LHCN-M2 (cell line): Measurements from ENCODE around the gene CCDC82. TPM values are rescaled to one million over a fixed set of nuclear protein-coding genes. Genes with fewer than 3 reads are reported as not detected.
A peak's percentile ranks its signal among the peaks of the same experiment; 100 is the strongest.
"Not testable (repeated sequence)": the region's sequence is repeated elsewhere in the genome, so short reads cannot be mapped to it uniquely, and the experiment has no call there.

Source experiments
- DNase-seq: peaks from one replicate; pipeline ENCODE4 v3.0.0-alpha.2; 2012; ENCODE audit warnings: low read depth
- polyA plus RNA-seq: library from polyadenylated mRNA; unstranded; fragments of >200 nt; gene quantifications from one replicate; pipeline ENCODE4 v1.2.1, GENCODE V29; 2012; ENCODE audit warnings: missing spikeins
- total RNA-seq: library from RNA; depleted of rRNA; stranded (reverse); fragments of >200 nt; gene quantifications from 2 replicates; pipeline ENCODE4 v1.2.3, GENCODE V29; 2014; rRNA removed

The CCDC82 gene
- 17.6 and 23.6 TPM in 2 replicates for total RNA-seq
- polyA plus RNA-seq = 9.3 TPM

DNA sequence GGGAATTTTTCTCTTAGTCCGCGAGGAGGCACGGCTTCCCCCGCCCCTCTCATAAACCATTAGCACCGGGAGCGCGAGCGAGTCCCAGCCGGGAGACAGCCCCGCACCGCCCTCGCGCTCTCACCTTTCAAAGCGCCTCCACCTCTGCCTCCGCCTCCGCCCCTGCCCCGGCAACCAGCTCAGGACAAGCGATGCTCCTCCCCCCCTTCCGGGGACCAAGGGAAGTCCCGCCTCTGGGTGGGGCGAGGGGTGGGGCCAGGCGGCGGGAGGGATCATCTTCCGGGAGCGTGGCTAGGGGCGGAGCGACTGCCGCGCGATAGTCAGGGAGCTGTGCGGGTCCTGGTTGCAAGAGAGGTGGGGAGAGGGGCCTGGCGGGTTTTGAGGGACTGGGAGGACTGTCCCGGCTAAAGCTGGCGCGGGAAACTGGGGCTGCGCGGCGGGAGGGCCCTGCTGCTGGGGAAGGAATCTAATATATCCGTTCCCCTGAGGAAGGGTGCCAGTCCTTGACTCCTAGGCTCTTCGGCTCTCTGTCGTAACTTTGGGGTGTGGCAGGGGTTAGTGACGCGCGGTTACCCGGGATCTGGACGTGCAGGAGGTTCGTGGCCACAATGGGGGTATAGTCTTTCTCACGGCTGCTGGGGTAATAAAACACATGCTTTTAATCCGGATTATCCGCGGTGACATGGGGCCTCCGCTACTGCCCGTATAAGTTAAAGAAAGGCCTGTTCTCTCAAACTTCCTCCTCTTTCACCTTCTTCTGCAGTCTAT, at the start of gene CCDC82, which contains the start of gene JRKL:
Gene CCDC82, minus strand, starts transcription at position 193 of the 768 bp plus-strand sequence. CDS start 5,165 bp downstream, outside the sequence.
Gene JRKL, plus strand, starts transcription at position 294 of the 768 bp plus-strand sequence. CDS start 637 bp downstream, outside the sequence.
- peak; percentile 92 for DNase-seq

GRCh38 chr11:96432654-96433053, 42.9 kb upstream of the CCDC82 start:
- DNase-seq = not testable (repeated sequence)

DNA sequence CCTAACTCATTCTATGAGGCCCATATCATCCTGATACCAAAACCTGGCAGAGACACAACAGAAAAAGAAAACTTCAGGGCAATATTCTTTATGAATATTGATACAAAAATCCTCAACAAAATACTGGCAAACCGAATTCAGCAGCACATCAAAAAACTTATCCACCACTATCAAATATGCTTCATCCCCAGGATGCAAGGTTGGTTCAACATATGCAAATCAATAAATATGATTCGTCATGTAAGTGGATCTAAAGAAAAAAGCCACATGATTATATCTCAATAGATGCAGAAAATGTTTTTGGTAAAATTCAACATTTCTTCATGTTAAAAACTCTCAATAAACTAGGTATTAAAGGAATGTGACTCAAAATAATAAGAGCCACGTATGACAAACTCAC, 41.0 kb upstream of the CCDC82 start:
- no peak for DNase-seq

DNA sequence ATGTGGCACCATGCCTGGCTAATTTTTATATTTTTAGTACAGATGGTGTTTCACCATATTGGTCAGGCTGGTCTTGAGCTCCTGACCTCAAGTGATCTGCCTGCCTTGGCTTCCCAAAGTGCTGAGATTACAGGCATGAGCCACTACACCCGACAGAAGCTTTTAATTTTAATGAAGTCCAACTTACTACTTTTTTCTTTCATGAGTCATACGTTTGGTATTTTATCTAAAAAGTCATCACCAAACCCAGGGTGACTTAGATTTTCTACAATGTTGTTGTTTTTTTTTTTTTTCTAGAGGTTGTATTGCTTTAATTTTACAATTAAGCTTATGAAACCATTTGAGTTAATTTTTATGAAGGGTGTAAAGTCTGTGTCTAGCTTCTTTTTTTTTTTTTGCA, 35.0 kb upstream of the CCDC82 start:
- DNase-seq = peak; percentile 35

GRCh38 chr11:96413408-96413807, 23.7 kb upstream of the CCDC82 start:
- DNase-seq = no peak

GRCh38 chr11:96412761-96413381, 23.2 kb upstream of the CCDC82 start:
- peak; percentile 6 for DNase-seq

GRCh38 chr11:96411412-96411811, 21.7 kb upstream of the CCDC82 start:
- DNase-seq = peak; percentile 10

DNA sequence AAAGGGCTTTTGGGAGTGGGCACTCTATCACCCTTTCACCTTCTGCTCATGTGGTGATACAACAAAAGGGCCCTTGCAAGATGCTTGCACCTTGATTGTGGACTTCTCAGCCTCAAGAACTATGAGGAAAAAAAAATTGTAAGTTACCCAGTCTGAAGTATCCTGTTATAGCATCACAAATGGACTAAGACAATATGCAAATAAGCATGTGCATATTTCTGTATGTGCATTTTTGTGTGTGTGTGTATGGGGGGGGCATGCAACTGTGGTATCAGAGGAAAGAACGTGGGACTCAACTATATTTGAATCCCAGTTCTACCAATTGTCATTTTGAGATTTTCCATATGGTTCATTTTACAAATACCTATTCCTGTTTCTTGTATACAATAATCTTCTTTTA, 11.0 kb upstream of the CCDC82 start:
- no peak for DNase-seq

GRCh38 chr11:96397863-96398262, 8.2 kb upstream of the CCDC82 start:
- DNase-seq = no peak

- DNase-seq = no peak
Measured at GRCh38 chr11:96396637-96397036, 6.9 kb upstream of the CCDC82 start.

DNA sequence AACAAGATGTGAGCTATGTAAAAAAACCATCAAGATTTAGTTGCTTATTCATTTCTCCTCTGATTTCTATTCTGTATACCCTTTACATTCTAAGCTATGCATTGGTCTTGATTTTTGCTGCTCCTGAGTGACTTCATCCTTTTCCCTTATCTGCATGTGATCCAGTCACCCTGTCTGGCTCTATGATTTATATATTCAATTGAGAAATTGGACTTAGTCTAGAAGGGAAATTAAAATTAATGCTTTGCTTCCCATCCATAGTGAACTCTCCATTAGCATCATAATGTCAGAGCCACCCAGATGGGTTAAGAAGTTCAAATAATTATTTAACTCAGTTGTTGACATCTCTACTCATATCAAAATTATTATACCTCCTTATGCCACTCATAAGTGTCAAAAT, 5.1 kb upstream of the CCDC82 start:
- DNase-seq = no peak

DNA sequence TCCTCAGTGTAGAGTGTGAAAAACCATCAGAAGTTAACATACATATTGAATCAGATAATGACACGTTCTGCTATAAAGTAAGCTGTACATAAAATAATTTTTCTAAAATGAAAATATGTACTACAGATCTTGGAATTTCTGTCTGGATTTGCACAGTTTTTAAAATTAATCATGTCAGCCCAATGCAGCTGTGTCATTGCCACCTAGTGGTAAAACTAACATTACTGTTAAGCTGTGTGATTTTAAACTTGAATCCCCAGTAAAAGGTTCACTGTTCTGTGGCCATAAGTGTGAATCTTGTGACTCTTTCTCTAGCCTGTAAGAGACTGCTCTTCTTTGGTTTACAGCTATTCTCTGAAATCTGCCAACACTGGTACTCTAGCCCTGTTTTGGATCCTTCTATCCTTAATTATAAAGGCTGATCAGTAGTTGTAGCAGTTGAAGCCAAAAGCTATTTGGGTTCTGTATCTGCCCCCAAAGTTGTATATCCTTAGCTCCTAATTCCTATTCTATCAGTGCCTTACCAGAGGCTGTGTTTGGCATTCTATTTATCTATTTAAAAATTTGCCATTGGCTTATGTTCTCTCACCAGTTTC, 4.1 kb upstream of the CCDC82 start:
- DNase-seq = peak; percentile 44

DNA sequence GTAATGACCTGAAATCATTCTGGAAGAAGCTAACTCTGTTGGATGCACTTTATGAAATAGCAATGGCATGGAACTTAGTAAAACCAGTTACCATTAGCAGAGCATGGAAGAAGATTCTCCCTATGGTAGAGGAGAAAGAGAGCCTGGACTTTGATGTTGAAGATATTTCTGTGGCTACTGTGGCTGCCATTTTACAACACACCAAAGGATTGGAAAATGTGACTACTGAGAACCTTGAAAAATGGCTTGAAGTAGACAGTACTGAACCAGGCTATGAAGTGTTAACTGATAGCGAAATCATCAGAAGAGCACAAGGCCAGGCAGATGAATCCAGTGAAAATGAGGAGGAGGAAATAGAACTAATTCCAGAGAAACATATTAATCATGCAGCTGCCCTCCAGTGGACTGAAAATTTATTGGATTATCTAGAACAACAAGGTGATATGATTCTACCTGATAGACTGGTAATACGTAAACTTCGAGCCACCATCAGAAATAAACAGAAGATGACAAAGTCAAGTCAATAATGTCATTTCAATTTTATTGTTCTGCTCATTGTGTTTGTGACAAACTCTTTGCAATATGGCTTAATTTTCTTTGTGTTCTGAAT, 2.1 kb upstream of the CCDC82 start:
- no peak for DNase-seq

- no peak for DNase-seq
Measured at GRCh38 chr11:96390488-96390792, 728 bp upstream of the CCDC82 start.

- DNase-seq = no peak
Measured at GRCh38 chr11:96388891-96389719, 607 bp downstream of the CCDC82 start.

DNA sequence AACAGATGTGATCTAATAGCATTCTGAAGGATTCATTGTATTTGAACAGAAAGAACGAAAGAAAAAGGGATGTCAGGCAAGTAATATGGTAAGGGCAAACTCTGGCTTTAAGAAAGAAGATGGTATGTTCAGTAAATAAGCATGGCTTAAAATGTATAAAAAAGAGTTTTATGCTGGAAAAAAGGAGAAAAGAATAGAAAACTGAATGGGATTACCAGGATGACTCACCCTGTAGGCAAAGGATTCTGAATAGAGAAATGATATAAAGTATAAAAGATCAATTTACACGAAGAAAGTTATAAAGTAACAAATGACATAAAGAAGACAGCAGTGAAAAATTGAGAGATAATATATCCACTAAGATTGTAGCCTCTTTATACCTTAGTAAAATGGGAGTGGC, 4.5 kb downstream of the CCDC82 start:
- no peak for DNase-seq

DNA sequence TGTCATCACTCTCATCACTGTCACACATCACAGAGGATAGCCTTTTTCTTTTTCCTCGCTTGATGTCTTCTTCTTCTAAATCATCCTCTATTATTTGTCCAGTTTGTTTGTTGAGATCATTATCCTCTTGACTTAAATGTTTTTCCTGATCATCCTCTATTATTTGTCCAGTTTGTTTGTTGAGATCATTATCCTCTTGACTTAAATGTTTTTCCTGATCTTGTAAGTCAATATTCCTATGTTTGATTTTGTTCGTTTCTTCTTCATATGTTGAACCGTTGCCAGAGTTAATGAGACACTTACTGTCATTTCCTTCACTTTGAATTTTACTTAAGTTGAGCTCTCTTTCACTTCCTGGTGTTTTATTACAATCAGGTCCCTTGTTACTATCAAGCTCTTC, 5.6 kb downstream of the CCDC82 start:
- DNase-seq = no peak

GRCh38 chr11:96376796-96377195, 12.9 kb downstream of the CCDC82 start:
- no peak for DNase-seq

DNA sequence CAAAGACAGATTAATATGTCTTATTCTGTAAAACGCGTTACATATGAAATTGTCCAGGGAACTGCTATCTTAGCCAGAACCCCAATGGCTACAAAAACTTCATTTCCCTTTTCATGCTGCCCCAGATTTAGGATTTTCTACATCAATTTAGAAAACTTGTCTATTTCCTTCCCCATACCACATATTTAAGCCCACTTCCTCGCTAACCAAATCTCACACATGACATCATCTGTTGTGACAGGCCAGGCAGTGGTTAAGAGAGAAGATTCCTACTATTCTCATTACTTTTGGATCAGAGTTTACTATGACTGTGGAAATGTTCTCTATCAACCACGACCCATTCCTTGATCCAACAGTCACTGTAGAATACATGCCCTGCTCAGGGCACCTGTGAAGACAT, 15.9 kb downstream of the CCDC82 start:
- DNase-seq = no peak

DNA sequence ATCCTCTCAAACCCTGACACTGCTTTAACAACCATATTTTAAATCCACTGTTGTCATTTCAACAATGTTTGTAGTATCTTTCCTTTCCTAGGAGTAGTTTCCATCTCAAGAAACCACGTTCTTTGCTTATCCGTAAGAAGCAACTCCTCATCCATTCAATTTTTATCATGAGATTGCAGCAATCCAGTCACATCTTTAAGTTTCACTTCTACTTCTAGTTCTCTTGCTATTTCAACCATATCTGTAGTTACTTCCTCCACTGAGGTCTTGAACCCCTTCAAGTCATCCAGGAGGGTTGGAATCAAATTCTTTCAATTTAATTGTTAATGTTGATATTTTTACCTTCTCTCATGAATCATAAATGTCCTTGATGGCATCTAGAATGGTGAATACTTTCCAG, 22.4 kb downstream of the CCDC82 start:
- DNase-seq = no peak

DNA sequence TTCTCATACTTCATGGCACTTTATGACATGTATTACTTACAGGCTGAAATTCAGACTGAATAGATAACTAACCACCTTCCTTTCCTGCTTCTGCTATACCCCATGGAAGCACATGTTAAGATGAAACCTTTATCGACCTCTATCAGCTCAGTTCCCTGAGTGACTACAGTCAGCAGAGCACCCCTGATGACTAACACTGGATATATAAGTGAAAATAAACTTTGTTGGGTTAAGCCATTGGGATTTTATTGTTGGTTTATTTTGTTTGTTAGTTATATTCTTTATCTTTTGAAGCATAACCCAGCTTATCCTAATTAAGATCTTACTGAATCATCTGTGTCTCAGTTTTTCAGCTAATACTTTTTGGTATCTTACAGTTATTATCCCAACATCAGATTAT, 23.7 kb downstream of the CCDC82 start:
- no peak for DNase-seq

DNA sequence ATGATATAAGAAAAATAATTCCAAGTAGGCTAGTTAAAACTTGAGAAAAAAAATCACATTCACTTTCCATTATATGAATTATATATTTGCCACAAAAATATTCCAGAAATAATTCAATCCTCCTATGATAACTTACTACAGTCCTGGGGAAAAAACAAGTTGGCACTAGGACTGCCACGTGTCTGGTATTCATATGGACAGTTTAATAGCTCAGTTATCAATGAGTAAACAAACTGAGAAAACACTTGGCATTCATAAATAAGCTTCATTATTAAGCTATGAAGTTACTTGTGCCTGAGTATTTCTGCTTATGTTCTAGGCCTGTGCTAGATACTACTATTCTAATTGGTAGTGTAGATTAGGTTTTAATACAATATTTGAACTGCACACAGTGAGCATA, 24.2 kb downstream of the CCDC82 start:
- DNase-seq = no peak
